GM12892 (cell line): ENCODE data around the gene TMEM163.

Experiments
- POLR2A ChIP-seq: IDR thresholded peaks from 2 replicates; pipeline ENCODE4 v1.6.1; 2011; ENCODE audit warnings: low read depth, low read length, control low read depth
- POLR2AphosphoS5 ChIP-seq: IDR thresholded peaks from 2 replicates; pipeline ENCODE4 v1.6.1; 2011; ENCODE audit warnings: low read depth, low read length, control low read depth
- TAF1 ChIP-seq: IDR thresholded peaks from 2 replicates; pipeline ENCODE4 v1.6.1; 2011; ENCODE audit warnings: low read depth, mild to moderate bottlenecking, control low read depth, low read length, borderline replicate concordance

DNA sequence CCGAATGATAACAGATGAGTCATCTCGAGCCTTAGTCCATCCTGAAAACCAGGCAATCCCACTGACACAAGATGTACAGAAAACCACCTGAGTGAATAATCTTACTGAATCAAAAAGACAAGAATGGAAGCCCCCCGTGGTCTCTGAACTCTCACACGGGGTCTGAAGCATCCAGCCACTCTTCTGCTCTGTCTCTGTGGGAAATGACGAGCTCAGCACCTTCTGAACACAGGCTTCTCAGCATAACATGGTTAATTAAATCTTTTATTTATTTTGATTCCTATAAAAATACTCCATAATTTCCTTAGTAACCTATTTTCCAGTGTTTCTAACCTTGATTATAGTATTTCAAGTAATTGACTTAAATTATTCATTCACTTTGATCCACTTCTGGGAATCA, 203.7 kb downstream of the TMEM163 start:
- TF ChIP-seq TAF1 (no peak), POLR2A (no peak), POLR2AphosphoS5 (no peak)
